Skeletal muscle satellite cell (primary cell): ENCODE measurements around the gene TBC1D32.
"Not testable (repeated sequence)": the region's sequence is repeated elsewhere in the genome, so short reads cannot be mapped to it uniquely, and the experiment has no call there.

Experiments used
- H3K27me3 ChIP-seq: 2 replicates; pipeline ENCODE4 v1.7.0; 2013; ENCODE audit warnings: low read length; ENCODE audit not compliant: control insufficient read depth, insufficient read depth
- H3K36me3 ChIP-seq: 2 replicates; pipeline ENCODE4 v1.7.0; 2013; ENCODE audit warnings: mild to moderate bottlenecking, control low read depth, low read length; ENCODE audit not compliant: insufficient read depth
- H3K4me1 ChIP-seq: 2 replicates; pipeline ENCODE4 v1.7.0; 2013; ENCODE audit warnings: low read length; ENCODE audit not compliant: control insufficient read depth, insufficient read depth
- H3K4me2 ChIP-seq: 2 replicates; pipeline ENCODE4 v1.7.0; 2013; ENCODE audit warnings: mild to moderate bottlenecking, low read length
- H3K4me3 ChIP-seq: 2 replicates; pipeline ENCODE4 v1.7.0; 2013; ENCODE audit warnings: low read length
- H3K9ac ChIP-seq: 2 replicates; pipeline ENCODE4 v1.7.0; 2013; ENCODE audit warnings: mild to moderate bottlenecking, low read depth, low read length, moderate library complexity
- H3K9me3 ChIP-seq: replicated peaks from 2 replicates; pipeline ENCODE4 v1.7.0; 2013; ENCODE audit warnings: mild to moderate bottlenecking, control low read depth, low read length

The TBC1D32 gene

GRCh38 chr6:121105461-121105860 lies 228.8 kb downstream of the TBC1D32 start:
- H3K4me1 ChIP-seq: no peaks in the 10 kb centered on the region
- no peaks in the 10 kb centered on the region for H3K36me3 ChIP-seq
- no peak overlapping the region for H3K4me3 ChIP-seq
- H3K9me3 ChIP-seq: no peaks in the 10 kb centered on the region
- no peaks in the 10 kb centered on the region for H3K27me3 ChIP-seq
- H3K9ac ChIP-seq: no peak overlapping the region
- no peak overlapping the region for H3K4me2 ChIP-seq

GRCh38 chr6:121093928-121094327 lies 240.4 kb downstream of the TBC1D32 start:
- H3K4me3 ChIP-seq: no peak overlapping the region
- no peaks in the 10 kb centered on the region for H3K27me3 ChIP-seq
- no peaks in the 10 kb centered on the region for H3K9me3 ChIP-seq
- no peak overlapping the region for H3K9ac ChIP-seq
- no peaks in the 10 kb centered on the region for H3K4me1 ChIP-seq
- H3K4me2 ChIP-seq: no peak overlapping the region
- H3K36me3 ChIP-seq: no peaks in the 10 kb centered on the region

DNA sequence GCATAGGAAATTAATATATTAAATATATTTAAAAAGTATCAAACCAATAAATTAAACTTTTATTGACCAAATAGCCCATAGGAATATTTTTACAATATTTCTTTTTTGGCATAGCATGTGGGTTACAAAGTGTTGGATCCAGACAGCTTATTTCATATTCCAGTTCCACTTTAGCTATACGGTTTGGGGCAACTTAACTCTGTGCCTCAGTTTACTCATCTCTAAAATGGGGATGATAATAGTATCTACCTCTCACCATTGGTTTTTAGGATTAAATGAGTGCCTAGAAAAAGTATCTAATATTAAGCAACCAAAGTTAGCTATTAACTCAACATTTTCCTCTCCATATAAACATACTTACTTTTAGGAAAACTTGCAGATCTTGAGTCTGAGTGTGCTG lies 243.8 kb downstream of the TBC1D32 start:
- no peaks in the 10 kb centered on the region for H3K36me3 ChIP-seq
- H3K4me2 ChIP-seq: no peak overlapping the region
- H3K9ac ChIP-seq: no peak overlapping the region
- H3K9me3 ChIP-seq: no peaks in the 10 kb centered on the region
- H3K27me3 ChIP-seq: no peaks in the 10 kb centered on the region
- no peaks in the 10 kb centered on the region for H3K4me1 ChIP-seq
- no peak overlapping the region for H3K4me3 ChIP-seq

- no peak overlapping the region for H3K9ac ChIP-seq
- H3K4me2 ChIP-seq: no peak overlapping the region
- no peaks in the 10 kb centered on the region for H3K36me3 ChIP-seq
- no peaks in the 10 kb centered on the region for H3K9me3 ChIP-seq
- no peaks in the 10 kb centered on the region for H3K27me3 ChIP-seq
- H3K4me3 ChIP-seq: no peak overlapping the region
- H3K4me1 ChIP-seq: no peaks in the 10 kb centered on the region
Measured at GRCh38 chr6:121086876-121087275, 247.4 kb downstream of the TBC1D32 start.

DNA sequence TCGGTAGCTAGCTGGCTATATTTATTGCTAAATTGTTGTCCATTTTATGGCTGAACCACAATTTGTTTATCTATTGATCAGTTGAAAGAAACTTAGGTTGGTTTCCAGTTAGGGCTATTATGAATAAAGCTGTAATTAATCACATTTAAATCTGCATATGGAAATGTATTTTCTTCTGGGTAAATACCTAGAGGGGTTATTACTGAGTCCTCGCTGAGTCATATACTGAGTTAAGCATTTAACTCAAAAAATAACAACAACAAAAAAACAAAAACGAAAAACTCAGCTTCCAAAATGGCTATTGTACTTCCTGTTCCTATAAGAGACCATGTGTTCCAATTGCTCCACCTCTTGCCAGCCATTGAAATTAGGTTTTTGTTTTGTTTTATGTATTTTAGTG lies 258.2 kb downstream of the TBC1D32 start:
- Histone ChIP-seq H3K9me3 (no peaks in the 10 kb centered on the region), H3K4me3 (no peak overlapping the region), H3K4me2 (no peak overlapping the region), H3K36me3 (no peaks in the 10 kb centered on the region), H3K9ac (no peak overlapping the region), H3K4me1 (no peaks in the 10 kb centered on the region), H3K27me3 (no peaks in the 10 kb centered on the region)

GRCh38 chr6:121068749-121069148 lies 265.5 kb downstream of the TBC1D32 start:
- not testable (repeated sequence) for H3K9ac ChIP-seq, H3K9me3 ChIP-seq, H3K27me3 ChIP-seq, H3K4me3 ChIP-seq, H3K4me2 ChIP-seq, H3K4me1 ChIP-seq, H3K36me3 ChIP-seq

DNA sequence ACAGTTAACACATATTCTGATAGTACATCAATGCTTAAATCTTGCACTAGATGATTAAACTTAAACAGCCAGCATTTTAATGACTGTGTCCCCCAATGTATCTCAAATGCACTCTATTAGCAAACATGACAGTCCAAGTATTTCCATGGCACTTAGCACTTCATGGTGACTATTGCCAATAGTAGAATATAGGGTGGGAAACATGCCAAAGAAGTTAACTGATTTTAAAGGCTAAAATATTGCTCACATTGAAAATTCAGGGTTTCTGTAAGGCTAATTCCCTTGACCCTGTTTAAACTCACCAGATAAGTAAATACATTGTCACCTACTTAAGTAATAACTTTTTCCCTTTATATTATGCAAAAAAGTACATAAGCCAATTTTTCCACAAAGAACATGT lies 266.9 kb downstream of the TBC1D32 start:
- no peaks in the 10 kb centered on the region for H3K9me3 ChIP-seq
- no peaks in the 10 kb centered on the region for H3K27me3 ChIP-seq
- H3K4me3 ChIP-seq: no peak overlapping the region
- no peak overlapping the region for H3K4me2 ChIP-seq
- H3K4me1 ChIP-seq: no peaks in the 10 kb centered on the region
- no peak overlapping the region for H3K9ac ChIP-seq
- H3K36me3 ChIP-seq: no peaks in the 10 kb centered on the region

- Histone ChIP-seq H3K36me3 (no peaks in the 10 kb centered on the region), H3K9ac (no peak overlapping the region), H3K4me1 (no peaks in the 10 kb centered on the region), H3K4me2 (no peak overlapping the region), H3K4me3 (no peak overlapping the region), H3K9me3 (no peaks in the 10 kb centered on the region), H3K27me3 (no peaks in the 10 kb centered on the region)
Measured at GRCh38 chr6:121064345-121064744, 269.9 kb downstream of the TBC1D32 start.

- no peak overlapping the region for H3K9ac ChIP-seq
- no peaks in the 10 kb centered on the region for H3K4me1 ChIP-seq
- H3K9me3 ChIP-seq: no peaks in the 10 kb centered on the region
- H3K4me2 ChIP-seq: no peak overlapping the region
- H3K27me3 ChIP-seq: no peaks in the 10 kb centered on the region
- no peaks in the 10 kb centered on the region for H3K36me3 ChIP-seq
- no peak overlapping the region for H3K4me3 ChIP-seq
Measured at GRCh38 chr6:121055572-121056163, 278.6 kb downstream of the TBC1D32 start.

DNA sequence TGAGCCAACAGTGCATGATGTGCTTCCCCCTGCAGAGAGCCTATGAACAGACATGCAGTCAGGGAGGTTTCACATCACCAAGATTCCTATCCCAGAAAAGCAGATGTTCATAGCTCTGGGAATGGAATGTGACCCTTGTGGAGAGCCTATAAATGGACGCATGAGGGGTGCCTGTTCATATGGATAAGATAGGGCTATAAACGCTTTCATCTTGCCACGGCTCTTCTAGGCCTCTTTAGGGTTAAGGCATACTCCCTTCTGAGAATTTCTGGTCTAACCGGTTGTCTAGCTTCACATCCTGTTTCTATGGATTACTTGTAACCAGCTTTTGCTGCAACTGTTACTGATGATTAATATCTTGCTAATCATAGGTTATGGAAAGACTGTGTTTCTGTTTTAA lies 285.7 kb downstream of the TBC1D32 start:
- not testable (repeated sequence) for H3K4me1 ChIP-seq, H3K27me3 ChIP-seq, H3K4me3 ChIP-seq, H3K4me2 ChIP-seq, H3K9me3 ChIP-seq, H3K9ac ChIP-seq, H3K36me3 ChIP-seq

GRCh38 chr6:121044905-121045304 lies 289.4 kb downstream of the TBC1D32 start:
- H3K4me3 ChIP-seq, H3K4me1 ChIP-seq, H3K9ac ChIP-seq, H3K9me3 ChIP-seq, H3K4me2 ChIP-seq, H3K36me3 ChIP-seq, H3K27me3 ChIP-seq: not testable (repeated sequence)

DNA sequence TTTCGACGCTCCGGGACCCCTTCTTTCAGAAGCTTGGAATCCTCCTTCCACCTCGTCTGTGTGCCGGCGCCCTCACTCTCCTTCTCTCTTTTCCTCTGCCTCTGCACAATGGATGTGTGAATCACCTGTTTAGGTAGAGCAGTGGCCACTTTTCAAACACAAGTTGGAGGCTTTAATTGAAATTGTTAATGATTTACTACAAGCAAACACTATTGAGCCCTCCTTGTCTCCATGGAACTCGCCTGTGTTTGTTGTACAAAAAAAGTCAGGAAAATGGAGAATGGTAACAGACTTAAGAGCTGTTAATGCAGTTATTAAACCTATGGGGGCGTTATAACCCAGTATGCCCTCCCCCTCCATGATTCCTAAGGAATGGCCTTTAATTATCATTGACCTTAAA lies 290.6 kb downstream of the TBC1D32 start:
- not testable (repeated sequence) for H3K4me2 ChIP-seq, H3K9me3 ChIP-seq, H3K27me3 ChIP-seq, H3K4me1 ChIP-seq, H3K9ac ChIP-seq, H3K4me3 ChIP-seq, H3K36me3 ChIP-seq
